Type B pancreatic cell (in vitro differentiated cells): ENCODE measurements around the gene PDE5A. TPM values are rescaled to one million over a fixed set of nuclear protein-coding genes. Genes with fewer than 3 reads are reported as not detected.

Experiments
- DNase-seq: peaks from one replicate; pipeline ENCODE4 v3.0.0; 2021; ENCODE audit warnings: mixed read lengths; ENCODE audit not compliant: unreplicated experiment; ENCODE audit errors: extremely low spot score
- H3K27ac Mint-ChIP-seq: 2 replicates; pipeline ENCODE4 v1.8.0; 2021; ENCODE audit warnings: mild to moderate bottlenecking, mixed read lengths
- H3K27me3 Mint-ChIP-seq: 2 replicates; pipeline ENCODE4 v1.8.0; 2021; ENCODE audit warnings: mixed read lengths
- H3K36me3 Mint-ChIP-seq: 2 replicates; pipeline ENCODE4 v1.8.0; 2021; ENCODE audit warnings: mixed read lengths
- H3K4me1 Mint-ChIP-seq: one replicate; pipeline ENCODE4 v1.8.0; 2021; ENCODE audit warnings: mixed read lengths; ENCODE audit not compliant: unreplicated experiment
- H3K4me3 Mint-ChIP-seq: 2 replicates; pipeline ENCODE4 v1.8.0; 2021; ENCODE audit warnings: mild to moderate bottlenecking, mixed read lengths
- H3K9me3 Mint-ChIP-seq: 2 replicates; pipeline ENCODE4 v1.8.0; 2021; ENCODE audit warnings: mixed read lengths
- CTCF ChIP-seq: fragments of 200-600 bp; sonication (generic); conservative IDR thresholded peaks from 2 replicates; pipeline ENCODE4 v1.5.0; 2021; ENCODE audit warnings: antibody characterized with exemption, mild to moderate bottlenecking
- total RNA-seq: library from RNA; stranded (reverse); gene quantifications from 2 replicates; pipeline ENCODE4 v1.2.1, GENCODE V29; 2021; ENCODE audit warnings: low replicate concordance

The PDE5A gene
- total RNA-seq, 1 donor from 2014 or later = 77.4 TPM

GRCh38 chr4:119510395-119511149, 118.0 kb downstream of the PDE5A start:
- H3K27me3 Mint-ChIP-seq = no peaks in the 10 kb centered on the region
- H3K4me1 Mint-ChIP-seq = no peaks in the 10 kb centered on the region

GRCh38 chr4:119508281-119508680, 120.3 kb downstream of the PDE5A start:
- Mint-ChIP-seq H3K36me3 (peaks cover 20% of the 10 kb centered on the region), H3K27me3 (no peaks in the 10 kb centered on the region), H3K4me3 (no peak overlapping the region), H3K4me1 (no peaks in the 10 kb centered on the region), H3K9me3 (no peaks in the 10 kb centered on the region), H3K27ac (no peak overlapping the region)
- TF ChIP-seq CTCF = no peak
- DNase-seq = no peak

More at GRCh38 chr4:119510395-119511149, 118.0 kb downstream of the PDE5A start:
- no peak overlapping the region for H3K4me3 Mint-ChIP-seq
- peaks cover 13% of the 10 kb centered on the region for H3K36me3 Mint-ChIP-seq
- H3K9me3 Mint-ChIP-seq = no peaks in the 10 kb centered on the region
- no peak for TF ChIP-seq CTCF
- DNase-seq = no peak
- H3K27ac Mint-ChIP-seq = no peak overlapping the region

- Mint-ChIP-seq H3K9me3 (no peaks in the 10 kb centered on the region), H3K27ac (no peak overlapping the region), H3K36me3 (peaks cover 12% of the 10 kb centered on the region), H3K4me3 (no peak overlapping the region), H3K4me1 (no peaks in the 10 kb centered on the region), H3K27me3 (no peaks in the 10 kb centered on the region)
- no peak for DNase-seq
- TF ChIP-seq CTCF = no peak
Observed at GRCh38 chr4:119506806-119507205, 121.8 kb downstream of the PDE5A start.

GRCh38 chr4:119504616-119505015, 124.0 kb downstream of the PDE5A start:
- no peak overlapping the region for H3K4me3 Mint-ChIP-seq
- no peaks in the 10 kb centered on the region for H3K4me1 Mint-ChIP-seq
- no peak overlapping the region for H3K27ac Mint-ChIP-seq
- H3K36me3 Mint-ChIP-seq = peaks cover 12% of the 10 kb centered on the region
- DNase-seq = no peak
- no peaks in the 10 kb centered on the region for H3K9me3 Mint-ChIP-seq
- TF ChIP-seq CTCF = no peak
- H3K27me3 Mint-ChIP-seq = no peaks in the 10 kb centered on the region

- H3K4me1 Mint-ChIP-seq = peaks cover 12% of the 10 kb centered on the region
- no peak for DNase-seq
- no peak for TF ChIP-seq CTCF
- H3K27ac Mint-ChIP-seq = no peak overlapping the region
- peaks cover 8% of the 10 kb centered on the region for H3K36me3 Mint-ChIP-seq
- no peak overlapping the region for H3K4me3 Mint-ChIP-seq
- H3K9me3 Mint-ChIP-seq = no peaks in the 10 kb centered on the region
- H3K27me3 Mint-ChIP-seq = no peaks in the 10 kb centered on the region
Observed at GRCh38 chr4:119501740-119502139, 126.9 kb downstream of the PDE5A start.
